Effector CD8-positive, alpha-beta T cell (primary cell): ENCODE measurements around the gene MASP1.

ENCODE experiments used
- DNase-seq: peaks from one replicate; lab custom pipeline; 2025; lab: John Stamatoyannopoulos, UW

Gene MASP1

GRCh38 chr3:187293516-187294430 is 2.2 kb upstream of the MASP1 start:
- no peak for DNase-seq

GRCh38 chr3:187292631-187293515 is 1.3 kb upstream of the MASP1 start:
- no peak for DNase-seq

- DNase-seq: no peak
Measured at GRCh38 chr3:187292181-187292580, 644 bp upstream of the MASP1 start.

DNA sequence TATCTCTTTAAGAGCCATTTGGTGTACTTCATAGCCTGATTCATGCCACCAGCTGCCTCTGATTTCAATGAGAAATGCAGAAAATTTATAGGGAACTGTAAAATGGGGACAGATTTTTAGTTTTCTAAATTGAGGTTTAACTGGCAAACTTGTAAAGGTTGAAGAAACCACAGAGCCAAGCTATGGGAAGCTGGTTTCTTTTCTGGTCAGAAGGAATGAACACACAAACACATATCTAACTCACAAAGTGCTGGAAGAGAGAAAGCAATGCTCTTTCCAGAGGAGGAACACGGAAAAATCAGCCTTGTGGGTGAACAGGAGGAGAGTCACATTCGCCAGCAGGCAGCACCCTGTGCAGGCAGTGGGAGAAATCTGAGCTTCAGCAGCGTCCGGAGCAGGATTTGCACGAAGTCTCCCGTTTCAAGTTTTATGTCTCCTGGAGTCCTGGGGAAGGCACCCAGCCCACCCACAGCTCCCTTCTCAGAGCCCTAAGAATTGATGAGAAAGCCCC is 481 bp downstream of the MASP1 start:
- no peak for DNase-seq

DNA sequence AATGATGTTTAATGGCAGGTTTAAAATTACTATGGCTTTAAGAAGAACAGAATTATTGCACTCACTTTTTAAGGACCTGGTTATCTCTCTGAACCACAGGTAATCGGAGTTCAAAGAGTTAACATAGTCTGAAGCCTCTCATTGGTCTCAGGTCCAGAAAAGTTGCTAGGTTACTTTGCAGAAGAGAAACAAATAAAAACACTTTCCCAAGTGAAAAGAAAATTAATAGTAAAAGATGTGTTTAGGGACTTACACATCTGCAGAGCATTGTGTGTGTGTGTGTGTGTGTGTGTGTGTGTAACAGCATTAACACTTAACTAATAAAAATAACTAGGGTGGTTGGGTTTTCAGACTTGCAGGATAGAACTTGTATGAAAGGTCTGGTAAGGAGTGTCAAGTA is 1.0 kb downstream of the MASP1 start:
- no peak for DNase-seq

DNA sequence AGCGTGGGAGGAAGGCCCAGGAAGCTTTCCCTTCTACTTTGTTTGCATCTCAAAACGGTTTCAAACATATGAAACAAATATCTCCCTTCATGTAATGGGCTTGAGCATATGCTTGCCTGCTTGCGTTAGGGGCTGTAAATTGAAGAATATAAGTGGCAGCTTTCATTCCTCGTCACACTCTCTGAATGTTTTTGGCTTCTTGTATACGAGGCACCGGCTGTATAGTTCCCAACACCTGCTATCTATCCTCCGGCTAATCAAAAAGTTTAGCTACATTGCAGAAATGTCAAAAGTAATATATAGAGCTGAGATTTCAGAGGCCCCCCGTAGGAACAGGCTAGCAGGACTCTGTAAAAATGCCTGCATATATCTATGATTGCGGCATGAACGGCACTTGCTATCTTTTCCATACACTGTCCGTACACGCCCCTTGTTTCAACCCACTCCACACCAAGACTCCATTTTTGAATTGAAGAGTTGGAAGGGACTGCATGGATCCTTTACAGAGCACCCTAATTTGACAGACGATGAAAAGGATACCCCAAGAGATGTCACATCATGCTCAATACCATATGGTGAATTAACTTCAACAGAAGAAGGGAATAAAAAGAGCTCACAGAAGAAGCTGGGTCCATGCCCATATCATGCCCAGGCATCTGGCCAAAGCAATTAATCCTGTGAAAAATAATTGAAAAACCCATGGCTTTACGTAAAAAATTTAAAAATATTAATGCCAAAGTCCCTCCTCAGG is 2.5 kb downstream of the MASP1 start:
- DNase-seq: no peak

GRCh38 chr3:187288131-187288854 is 3.2 kb downstream of the MASP1 start:
- DNase-seq: no peak

- no peak for DNase-seq
Measured at GRCh38 chr3:187287256-187287655, 4.3 kb downstream of the MASP1 start.

DNA sequence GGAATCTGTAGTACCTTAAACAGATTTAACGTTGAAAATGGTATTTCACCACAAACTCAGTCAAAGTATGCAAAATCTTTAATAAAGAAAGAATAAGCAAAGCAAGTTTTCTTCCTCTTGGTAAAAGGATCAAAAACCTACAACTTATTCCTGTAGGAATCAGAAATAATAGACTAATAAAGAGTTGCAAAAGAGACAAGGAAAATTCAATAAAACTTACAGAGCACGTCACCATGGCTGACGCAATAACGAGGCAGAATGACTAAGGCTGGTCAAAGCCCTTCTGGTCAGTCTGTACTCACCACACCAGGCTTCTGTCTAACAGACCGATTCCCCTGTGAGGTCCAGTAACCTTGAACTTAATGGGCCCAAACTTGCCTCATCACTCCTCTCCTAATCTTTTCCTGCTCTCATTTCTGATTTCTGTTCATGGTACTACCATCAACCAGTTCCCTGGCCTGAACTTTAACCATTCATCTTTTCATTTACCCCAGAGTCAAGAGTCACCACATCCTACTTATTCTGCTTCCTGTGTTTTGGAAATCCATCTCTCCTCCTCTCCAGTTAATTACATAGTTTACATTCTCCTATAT is 5.0 kb downstream of the MASP1 start:
- no peak for DNase-seq

DNA sequence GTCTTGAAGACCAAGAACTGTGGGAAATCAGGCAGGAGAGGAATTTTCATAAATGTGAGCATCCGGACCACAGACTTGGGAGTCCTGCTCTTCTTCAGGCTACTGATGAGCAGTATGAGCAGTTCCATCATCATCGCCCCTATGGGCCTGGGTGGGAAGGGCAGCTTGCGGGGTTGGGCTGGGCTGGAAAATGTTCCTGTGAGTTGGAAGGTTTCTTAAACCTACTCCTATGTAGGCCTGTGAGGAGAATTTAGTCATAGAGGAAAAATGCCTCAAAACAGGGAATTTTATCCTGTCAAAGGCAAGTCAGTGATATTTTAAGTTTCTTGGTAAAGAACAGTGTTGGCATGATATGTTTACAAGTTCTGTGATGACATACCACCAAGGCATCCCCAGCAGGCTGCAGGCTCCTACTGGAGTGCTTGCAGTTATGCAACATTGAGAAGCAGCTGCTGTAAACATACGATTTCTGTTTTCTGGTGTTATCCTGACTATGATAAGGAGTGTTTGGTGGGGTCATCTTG is 10.3 kb downstream of the MASP1 start:
- no peak for DNase-seq

- DNase-seq: no peak
Measured at GRCh38 chr3:187280644-187281043, 10.9 kb downstream of the MASP1 start.

DNA sequence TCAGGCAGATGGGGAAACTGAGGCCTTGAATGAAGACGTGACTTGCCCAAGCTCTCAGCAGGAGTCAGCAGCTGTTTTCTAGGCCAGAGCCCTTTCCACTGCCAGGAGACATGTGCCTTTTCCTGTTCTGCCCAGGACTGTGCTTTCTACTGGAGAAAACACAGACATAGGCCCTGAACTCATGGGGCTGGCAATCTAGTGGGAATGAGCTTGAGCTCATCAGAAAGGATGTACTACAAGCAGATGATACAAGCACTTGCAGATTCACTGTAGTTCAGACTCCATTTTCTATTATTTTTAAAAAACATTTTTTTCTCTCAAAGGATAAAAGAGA is 14.4 kb downstream of the MASP1 start:
- no peak for DNase-seq

GRCh38 chr3:187276397-187277128 is 15.0 kb downstream of the MASP1 start:
- DNase-seq: no peak

DNA sequence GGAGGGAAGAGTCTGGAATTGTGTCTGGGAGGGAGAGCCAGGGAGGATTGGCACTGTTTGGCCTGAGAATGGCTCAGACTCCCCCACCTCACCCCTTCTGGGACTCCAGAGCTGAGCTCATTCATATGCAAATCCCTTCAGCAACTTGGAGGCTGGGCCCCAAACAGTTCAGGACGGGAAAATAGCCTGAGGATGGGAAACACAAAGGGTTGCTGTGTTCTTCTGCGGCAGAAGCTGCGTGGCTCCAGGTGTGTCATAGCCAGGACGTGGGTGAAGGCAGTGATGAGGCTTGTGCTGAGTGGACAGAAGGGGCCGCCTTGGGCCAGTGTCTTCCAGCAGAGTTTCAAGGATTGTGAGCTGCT is 16.6 kb downstream of the MASP1 start:
- no peak for DNase-seq

- DNase-seq: no peak
Measured at GRCh38 chr3:187274315-187274976, 17.1 kb downstream of the MASP1 start.

DNA sequence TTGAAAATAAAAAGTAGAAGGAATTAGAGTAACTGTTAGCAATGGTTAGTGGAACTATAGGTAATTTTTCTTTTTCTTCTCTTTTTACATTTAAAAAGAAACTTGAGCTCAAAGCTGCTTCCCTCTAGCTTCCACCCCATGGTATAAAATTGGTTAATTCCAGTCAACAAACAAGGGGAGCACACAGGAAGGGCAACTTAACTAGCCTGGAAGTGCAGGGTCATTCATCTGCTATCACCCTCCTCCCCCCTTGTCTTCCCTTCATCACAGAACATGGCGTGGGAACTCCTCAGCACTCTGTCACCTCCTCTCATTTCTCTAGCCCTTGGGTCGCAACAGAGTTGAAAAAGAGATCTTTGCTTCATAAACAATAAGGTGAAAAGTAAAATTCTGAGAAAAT is 20.0 kb downstream of the MASP1 start:
- no peak for DNase-seq

DNA sequence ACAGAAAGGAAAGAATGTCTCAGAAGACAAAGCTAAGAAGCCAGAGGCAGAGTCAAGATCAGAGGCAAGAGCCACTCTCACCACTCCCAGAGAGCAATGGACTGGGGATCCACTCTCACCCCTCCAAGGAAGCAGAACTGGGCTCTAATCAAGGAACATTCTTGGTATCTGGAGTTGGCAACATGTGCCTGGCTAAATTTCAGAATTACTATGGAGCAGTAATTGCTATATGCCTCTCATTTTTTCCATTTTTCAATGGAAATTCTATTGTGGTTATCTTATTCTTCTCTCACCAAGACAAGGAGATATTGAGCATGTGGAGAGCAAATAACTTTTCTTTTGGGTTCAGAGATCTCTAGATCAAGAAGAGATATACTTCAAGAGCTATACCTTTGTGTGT is 22.1 kb downstream of the MASP1 start:
- no peak for DNase-seq

- no peak for DNase-seq
Measured at GRCh38 chr3:187267306-187267705, 24.2 kb downstream of the MASP1 start.

- DNase-seq: no peak
Measured at GRCh38 chr3:187266691-187267090, 24.8 kb downstream of the MASP1 start.
